CD1c-positive myeloid dendritic cell (primary cell): ENCODE measurements around the gene CCDC77.

Experiments used
- DNase-seq: peaks from one replicate; pipeline ENCODE4 v3.0.0-alpha.2; 2016; ENCODE audit errors: extremely low spot score

Gene CCDC77

DNA sequence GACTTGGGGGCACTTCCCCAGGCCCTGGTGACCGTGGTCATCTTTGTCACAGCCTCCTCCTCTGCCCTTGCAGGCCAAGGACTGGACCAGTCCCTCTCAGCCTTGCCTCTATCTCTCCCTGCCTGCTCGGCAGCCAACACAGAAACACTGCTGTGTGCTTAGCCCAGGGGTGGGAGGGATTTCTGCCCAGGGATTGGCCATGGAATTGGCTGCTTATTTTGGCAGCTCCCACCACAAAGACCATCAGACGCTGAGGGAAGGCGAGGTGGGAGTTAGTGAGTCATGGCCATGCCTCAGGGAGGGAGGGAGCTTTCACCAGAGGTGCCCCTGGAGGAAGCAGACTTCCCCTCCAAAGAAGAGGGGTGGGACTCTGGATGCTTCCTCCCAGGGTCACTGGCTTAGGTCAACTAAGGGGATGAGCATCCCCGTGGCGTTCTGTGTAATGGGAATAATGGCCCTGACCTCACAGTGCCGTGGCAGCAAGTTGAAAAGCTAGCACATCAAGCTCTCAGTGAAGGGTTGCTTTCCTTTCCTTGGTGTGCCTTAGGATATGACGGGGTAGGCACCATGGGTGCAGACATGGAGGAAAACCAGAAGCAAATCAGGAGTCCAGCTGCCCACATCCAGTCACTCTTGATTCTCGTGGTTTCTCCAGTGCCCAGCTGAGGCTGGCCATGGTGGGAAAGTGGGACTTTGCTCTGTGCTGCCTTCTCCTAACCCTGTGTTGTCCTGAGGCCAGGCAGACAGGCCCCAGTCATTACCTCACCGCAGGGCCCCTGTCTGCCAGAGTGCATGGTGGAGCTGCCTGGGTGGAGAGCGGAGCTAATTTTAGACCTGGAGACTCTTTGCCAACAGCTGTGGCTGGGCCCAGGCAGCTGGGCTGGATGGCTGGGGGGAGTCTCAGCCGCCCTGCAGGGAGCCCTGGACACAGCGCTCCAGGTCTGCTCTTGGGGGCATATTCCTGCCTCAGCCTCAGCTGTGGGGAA, 79.7 kb downstream of the CCDC77 start:
- no peak for DNase-seq

DNA sequence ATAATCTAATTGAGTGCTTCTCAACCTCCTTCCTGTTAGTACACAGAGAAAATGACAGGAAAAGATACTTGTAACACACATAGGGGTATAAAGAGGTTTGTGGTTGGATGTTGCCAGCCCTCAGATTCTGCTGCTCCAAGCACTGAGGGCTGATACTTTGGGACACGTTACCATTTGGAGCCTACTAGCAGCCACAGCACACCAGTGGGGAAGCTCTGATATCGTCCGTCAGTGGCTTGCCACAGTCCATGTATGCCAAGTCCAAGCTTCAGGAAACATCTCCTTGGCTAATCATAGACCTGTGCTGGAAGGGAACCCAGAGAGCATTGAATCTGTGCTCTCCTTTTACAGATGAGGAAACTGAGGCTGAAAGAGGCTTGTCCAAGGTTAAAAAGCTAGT, 80.6 kb downstream of the CCDC77 start:
- no peak for DNase-seq

DNA sequence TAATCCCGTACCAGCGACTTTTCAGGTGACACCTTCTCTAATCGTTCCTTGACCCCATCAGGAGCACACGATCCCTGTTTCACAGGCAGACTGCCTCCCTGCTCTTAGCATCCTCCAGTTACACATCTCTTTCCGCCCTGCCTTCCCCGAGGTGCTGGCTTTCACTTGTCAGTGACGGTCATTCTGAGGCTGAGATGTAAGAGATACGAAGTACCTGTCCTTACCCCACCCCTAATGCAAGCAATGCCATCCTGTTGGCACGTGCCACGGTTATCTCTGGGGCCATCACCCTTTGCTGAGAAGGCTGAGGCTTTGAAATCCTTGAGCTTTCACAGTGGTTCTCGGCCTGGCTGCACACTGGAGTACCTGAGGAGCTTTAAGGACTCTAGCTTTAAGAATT, 82.7 kb downstream of the CCDC77 start:
- DNase-seq: no peak

DNA sequence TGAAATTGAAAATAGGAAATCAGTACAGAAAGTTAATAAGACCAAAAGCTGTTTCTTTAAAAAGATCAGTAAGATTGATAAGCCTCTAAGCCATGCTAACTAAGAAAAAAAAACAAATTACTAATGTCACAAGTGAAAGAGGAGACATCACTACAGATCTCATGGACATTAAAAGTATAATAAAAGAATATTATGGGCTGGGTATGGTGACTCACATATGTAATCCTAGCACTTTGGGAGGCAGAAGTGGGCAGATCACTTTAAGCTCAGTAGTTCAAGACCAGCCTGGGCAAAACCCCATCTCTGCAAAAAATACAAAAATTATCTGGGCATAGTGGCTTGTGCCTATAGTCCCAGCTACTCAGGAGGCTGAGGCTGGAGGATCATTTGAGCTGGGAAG, 88.8 kb downstream of the CCDC77 start:
- DNase-seq: no peak
